ENCODE results near the gene FBXO47.
"Not testable (repeated sequence)": the region's sequence is repeated elsewhere in the genome, so short reads cannot be mapped to it uniquely, and the experiment has no call there.

Gene FBXO47

DNA sequence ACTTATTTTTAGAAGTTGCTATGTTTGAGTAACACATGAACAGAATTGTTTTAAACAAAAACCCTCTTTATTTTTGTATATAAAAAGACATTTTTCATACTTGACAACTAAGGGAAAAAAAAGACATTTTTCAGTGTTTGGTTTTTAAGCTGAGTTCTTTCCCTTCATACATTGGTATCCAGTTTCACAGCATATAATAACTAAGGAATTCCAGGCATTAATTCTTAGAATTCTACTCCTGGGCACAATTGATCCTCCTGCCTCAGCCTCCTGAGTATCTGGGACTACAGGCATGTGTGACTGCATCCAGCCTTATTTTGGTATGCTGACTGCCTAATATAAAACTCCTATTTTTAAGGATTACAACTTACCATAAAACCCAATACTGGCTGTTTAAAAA is 8.4 kb downstream of the FBXO47 start:
- DNase-seq (ENCODE audit: low read depth): no peak
- no peak overlapping the region for H3K4me3 ChIP-seq (ENCODE audit: low read length)
- TF ChIP-seq, protein P1, sequence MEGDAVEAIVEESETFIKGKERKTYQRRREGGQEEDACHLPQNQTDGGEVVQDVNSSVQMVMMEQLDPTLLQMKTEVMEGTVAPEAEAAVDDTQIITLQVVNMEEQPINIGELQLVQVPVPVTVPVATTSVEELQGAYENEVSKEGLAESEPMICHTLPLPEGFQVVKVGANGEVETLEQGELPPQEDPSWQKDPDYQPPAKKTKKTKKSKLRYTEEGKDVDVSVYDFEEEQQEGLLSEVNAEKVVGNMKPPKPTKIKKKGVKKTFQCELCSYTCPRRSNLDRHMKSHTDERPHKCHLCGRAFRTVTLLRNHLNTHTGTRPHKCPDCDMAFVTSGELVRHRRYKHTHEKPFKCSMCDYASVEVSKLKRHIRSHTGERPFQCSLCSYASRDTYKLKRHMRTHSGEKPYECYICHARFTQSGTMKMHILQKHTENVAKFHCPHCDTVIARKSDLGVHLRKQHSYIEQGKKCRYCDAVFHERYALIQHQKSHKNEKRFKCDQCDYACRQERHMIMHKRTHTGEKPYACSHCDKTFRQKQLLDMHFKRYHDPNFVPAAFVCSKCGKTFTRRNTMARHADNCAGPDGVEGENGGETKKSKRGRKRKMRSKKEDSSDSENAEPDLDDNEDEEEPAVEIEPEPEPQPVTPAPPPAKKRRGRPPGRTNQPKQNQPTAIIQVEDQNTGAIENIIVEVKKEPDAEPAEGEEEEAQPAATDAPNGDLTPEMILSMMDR (conservative IDR thresholded peaks at IDR 0.05; ENCODE audit: low read depth, low read length): no peak

DNA sequence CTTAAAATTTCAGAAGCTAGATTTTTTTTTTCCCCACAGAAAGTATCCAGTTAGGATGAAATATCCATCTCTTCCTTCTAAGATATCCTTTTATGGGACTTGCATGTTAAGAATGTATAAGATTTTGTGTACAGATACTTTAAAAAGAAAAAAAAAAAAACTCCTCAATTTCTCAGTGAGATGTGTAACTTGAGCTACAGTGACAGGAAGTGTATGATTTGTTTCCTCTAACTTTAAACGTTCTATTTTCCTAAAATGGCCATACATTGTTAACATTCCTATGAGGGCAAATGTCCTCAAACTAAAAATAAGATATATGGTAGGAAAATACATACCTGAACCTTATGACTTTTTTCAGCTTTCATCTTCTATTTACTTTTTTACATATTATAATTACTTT is 8.9 kb downstream of the FBXO47 start:
- no peak overlapping the region for H3K4me3 ChIP-seq (ENCODE audit: low read length)
- TF ChIP-seq, protein P1 (conservative IDR thresholded peaks at IDR 0.05; ENCODE audit: low read depth, low read length): no peak
- no peak for DNase-seq (ENCODE audit: low read depth)

GRCh38 chr17:38953800-38954199 is 13.4 kb downstream of the FBXO47 start:
- DNase-seq (ENCODE audit: low read depth): not testable (repeated sequence)

DNA sequence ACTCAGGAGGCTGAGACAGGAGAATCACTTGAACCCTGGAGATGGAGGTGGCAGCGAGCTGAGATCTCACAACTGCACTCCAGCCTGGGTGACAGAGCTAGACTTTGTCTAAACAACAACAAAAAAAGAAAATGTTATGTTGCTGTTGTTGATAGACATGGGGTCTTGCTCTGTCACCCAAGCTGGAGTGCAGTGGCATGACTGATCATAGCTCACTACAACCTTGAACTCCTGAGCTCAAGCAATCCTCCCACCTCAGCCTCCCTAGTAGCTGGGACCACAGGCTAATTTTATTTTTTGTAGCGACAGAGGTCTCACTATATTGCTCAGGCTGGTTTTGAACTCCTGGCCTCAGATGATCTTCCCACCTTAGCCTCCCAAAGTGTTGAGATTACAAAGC is 20.0 kb downstream of the FBXO47 start:
- DNase-seq (ENCODE audit: low read depth): no peak
- TF ChIP-seq, protein P1 (conservative IDR thresholded peaks at IDR 0.05; ENCODE audit: low read depth, low read length): no peak
- H3K4me3 ChIP-seq (ENCODE audit: low read length): no peak overlapping the region

More at GRCh38 chr17:38953800-38954199, 13.4 kb downstream of the FBXO47 start:
- H3K4me3 ChIP-seq (ENCODE audit: low read length): not testable (repeated sequence)

- TF ChIP-seq, protein P1 (conservative IDR thresholded peaks at IDR 0.05; ENCODE audit: low read depth, low read length): no peak
- no peak for DNase-seq (ENCODE audit: low read depth)
These were observed 23.6 kb downstream of the FBXO47 start for GRCh38 chr17:38943607-38944006.

DNA sequence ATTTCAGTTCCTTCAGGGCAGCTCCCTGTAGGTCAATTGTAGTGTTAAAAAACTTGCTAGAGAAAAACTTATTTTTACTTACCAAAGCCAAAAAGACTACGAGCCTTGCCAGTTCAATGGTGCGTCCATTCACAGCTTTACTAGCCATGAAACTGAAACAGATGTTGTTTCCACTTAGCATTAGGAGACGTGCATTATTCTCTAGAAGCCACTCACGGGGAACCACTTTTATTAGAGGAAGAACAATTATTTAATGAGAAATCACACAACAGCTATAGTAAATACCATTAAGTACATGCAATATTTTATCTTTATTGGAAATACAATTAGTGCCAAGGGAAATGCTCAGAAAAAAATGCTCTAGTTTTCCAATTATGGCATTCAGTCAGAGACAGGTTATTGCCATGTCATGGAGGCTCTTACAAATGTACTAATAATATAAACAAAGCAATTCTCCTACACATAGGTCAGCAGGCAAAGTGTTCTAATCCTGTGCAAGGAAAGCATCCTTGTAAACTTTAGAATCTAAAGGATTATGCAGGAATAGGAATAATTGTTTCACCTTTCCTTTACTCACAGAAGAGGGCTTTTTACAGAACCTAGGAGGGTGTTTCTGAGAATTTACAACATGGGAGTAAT is 24.4 kb downstream of the FBXO47 start:
- TF ChIP-seq, protein P1 (conservative IDR thresholded peaks at IDR 0.05; ENCODE audit: low read depth, low read length): no peak
- no peak for DNase-seq (ENCODE audit: low read depth)
- no peak overlapping the region for H3K4me3 ChIP-seq (ENCODE audit: low read length)

More at GRCh38 chr17:38943607-38944006, 23.6 kb downstream of the FBXO47 start:
- H3K4me3 ChIP-seq (ENCODE audit: low read length): no peak overlapping the region

DNA sequence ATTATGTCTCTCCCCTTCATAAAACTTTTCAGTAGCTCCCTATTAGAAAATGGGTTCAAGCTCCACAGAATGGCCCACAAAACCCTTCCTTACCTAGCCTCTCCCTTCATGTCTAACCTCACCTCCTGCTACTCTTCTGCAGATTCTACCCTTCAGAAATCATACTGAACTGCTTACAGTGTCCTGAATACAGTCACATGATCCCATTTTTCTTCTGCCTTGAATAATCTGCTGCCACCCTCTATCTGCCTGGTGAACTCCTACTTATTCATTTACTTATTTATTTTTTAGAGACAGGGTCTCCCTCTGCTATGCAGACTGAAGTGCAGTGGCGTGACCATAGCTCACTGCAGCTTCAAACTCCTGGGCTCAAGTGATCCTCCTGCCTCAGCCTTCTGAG is 26.8 kb downstream of the FBXO47 start:
- no peak overlapping the region for H3K4me3 ChIP-seq (ENCODE audit: low read length)
- DNase-seq (ENCODE audit: low read depth): no peak
- TF ChIP-seq, protein P1 (conservative IDR thresholded peaks at IDR 0.05; ENCODE audit: low read depth, low read length): no peak
